HG03432 (cell line): Measurements from ENCODE around the gene OAF.

ENCODE experiments used
- ATAC-seq: cut with Tn5 transposase; IDR thresholded peaks from one replicate; pipeline ENCODE4 v1.9.1; 2021; ENCODE audit warnings: mild to moderate bottlenecking, moderate library complexity; ENCODE audit not compliant: unreplicated experiment

Gene OAF

DNA sequence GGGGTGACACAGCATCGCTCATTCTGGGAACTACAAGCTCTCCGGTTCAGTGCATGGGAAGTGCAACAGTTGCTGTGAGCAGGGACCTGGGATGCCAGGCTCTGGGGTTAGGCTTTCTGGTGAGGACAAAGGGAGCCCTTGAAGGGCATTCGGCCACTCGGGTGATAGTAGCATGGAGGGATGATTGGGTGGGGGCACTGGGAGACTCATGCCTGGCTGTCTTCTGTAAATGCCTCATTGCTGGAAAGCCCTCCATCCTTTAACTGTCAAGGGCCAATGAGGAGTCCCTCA is 9.9 kb downstream of the OAF start:
- ATAC-seq, result no peak

DNA sequence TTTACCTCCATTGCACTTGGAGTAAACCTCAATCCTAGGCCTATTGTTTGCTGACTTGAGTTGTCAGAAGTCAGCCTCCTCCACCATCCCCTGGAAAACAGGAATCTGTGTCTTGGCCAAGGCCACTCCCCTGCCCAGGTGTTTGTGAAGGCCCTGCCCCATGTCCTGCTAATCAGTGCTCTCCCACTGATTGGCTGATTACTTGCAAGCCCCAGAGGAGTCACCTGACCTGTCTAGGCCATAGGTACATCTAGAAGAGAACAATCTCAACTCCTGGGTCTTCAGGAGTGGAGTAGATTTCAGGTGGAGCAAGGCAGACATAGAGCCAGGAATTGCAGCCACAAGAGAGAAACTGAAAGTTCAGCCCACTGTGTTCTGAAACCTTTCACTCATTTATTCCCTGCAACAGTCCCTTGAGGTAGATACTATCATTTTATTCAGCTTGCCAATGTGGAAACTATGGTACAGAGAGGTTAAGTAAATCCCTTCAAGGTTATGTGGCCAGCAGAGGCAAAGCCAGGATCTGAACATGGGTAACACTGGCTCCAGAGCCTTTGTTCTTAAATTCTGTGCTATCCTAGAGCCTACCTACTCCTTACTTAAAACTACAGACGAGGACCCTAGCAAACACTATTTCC is 10.4 kb downstream of the OAF start:
- ATAC-seq, result no peak

DNA sequence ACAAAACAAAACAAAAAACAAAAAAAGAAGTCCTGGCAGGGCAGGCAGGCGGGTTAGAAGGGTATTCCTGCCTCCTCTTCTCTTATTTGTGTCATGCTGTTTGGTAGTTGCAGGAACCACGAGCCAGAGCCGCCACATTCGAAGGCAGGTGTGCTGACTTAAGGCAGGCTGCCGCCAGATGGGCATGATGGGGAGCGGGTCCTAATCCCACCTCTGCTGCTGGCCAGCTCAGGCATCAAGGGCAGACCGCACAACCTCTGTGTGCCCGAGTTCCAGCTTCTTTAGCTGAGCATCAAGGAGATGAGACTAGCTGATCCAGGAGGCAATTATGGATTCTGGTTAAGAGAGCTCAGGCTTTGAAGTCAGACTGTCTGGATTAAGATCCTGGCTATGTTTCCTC is 12.1 kb downstream of the OAF start:
- ATAC-seq, result no peak

DNA sequence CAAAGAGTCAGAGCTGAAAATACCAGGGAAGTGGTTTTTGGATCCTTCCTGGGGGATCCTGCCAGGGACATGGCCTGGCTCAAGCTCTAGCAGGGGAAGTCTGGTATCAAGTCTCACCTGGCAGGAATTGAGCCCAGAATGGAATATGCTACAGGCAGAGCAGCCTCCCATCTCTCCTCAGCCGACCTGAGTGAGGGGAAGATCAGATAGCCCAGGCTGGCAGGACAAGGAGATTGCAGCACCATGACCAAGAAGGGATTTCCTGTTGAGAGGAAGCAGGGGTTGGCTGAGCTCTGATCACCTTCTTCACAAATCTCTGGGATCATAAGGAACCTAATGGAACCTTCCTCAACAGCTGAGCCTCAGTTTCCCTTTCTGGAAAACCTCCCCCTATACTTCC is 13.0 kb downstream of the OAF start:
- ATAC-seq, result no peak

DNA sequence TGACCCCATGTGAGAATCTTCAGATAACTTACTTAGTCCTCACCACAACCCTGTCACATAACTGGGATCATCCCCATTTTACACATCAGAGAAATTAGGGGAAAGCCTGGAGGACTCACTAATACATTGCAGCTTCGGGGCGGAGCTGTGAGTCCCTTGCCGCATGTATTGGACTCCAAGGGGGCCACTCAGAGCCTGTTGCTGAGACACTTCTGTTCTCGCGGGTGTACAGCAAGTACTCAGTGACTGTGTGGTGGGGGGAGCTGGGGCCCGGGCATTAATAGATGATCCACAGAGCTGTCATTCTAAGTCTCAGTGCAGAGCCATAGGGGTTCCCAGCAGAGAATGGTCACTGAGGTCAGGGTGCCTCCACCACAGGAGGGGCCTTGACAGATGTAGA is 13.5 kb downstream of the OAF start:
- ATAC-seq, result no peak

DNA sequence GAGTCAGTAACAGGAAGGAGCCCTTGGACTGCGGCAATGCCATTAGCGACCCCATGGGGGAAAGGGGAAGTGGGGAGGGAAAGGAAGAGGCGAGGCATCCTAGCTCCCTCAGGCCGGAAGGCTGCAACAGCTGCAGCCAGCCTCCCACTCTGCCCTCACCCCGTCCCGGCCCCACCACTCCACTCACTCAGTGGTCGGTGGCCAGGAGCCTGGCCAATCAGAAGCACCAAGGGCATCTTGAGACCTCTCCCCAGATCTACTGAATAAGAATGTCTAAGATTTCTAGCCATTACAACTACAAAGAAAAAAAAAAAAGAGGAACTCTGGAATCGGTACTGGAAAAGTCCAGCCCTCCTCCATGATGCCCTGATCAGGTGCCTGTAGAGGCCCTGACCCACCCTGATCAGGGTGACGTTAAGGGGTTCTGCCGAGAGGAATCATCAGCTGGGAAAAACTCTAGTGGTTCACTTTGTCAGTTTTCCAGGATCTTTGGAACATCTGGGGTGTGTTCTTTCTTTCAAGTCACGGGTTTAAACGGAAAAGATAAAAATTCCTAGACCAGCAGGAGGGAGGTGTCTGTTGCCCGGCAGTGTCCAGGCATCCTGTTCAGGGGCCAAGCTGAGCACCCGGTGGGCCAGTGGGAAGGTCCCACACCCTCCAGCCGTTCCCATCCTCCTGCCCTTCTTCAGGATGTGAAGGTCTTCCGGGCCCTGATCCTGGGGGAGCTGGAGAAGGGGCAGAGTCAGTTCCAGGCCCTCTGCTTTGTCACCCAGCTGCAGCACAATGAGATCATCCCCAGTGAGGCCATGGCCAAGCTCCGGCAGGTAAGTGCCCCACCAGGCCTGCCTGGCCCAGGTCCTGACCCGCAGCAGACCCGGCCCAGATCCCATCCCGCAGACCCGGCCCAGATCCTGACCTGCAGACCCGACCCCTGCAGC is 14.4 kb downstream of the OAF start:
- no peak for ATAC-seq

DNA sequence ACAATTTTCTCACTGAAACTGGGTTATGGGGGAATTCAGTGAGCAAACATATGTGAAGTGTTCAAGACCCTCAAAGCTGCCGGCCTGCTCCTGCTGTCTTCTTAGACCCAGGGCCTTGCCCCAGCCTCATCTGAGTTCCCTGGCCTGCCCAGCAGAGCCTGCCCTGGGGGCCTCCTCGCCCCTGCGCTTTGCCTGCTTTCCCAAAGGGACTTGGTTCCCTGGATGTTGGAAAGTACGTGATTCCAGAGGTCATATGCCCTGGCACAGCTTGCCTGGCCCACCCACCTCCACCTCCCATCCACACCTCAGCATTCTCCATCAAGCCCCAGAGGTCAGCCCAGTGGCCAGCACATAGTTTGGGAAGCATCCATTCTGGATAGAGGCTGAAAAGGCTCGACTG is 15.4 kb downstream of the OAF start:
- no peak for ATAC-seq

DNA sequence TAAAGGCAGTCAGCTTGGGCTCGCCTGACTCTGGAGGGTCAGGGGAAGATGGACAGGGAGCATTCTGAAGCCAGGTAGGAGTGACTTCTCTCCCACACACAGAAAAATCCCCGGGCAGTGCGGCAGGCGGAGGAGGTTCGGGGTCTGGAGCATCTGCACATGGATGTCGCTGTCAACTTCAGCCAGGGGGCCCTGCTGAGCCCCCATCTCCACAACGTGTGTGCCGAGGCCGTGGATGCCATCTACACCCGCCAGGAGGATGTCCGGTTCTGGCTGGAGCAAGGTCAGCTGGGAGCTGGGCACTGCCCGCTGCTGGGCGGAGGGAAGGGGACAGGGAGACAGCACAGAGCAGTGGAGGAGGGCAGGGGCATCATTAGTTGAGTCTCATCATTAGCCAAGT is 15.9 kb downstream of the OAF start:
- ATAC-seq, result no peak

DNA sequence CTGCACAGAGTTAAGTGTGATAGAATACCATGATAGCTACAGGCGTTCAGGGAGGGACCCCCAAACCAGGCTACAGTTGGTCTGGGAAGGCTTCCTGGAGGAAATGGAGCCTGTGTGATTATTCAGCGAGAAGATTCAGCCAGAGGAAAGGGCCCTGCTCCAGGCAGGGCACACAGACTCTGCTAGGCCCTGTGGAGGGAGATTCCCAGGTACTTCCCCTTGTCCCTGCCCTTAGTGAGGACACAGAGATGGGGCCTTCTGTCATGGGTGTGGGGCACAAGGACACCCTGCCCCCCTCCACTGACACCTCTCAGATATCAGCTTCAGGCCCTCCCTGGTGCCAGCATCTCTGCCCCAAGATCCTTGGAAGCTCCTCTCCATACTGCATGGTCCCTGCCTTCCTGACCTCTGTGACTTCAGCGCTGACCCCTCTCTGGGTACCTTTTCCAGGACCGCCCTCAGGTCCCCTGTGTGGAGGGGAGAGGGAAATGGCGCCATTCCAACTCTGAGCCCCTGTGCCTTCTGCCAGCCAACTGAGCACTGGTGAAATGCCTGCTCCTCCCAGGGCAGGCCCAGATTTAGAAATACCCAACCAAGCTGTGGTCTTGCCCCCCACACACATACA is 16.5 kb downstream of the OAF start:
- no peak for ATAC-seq

DNA sequence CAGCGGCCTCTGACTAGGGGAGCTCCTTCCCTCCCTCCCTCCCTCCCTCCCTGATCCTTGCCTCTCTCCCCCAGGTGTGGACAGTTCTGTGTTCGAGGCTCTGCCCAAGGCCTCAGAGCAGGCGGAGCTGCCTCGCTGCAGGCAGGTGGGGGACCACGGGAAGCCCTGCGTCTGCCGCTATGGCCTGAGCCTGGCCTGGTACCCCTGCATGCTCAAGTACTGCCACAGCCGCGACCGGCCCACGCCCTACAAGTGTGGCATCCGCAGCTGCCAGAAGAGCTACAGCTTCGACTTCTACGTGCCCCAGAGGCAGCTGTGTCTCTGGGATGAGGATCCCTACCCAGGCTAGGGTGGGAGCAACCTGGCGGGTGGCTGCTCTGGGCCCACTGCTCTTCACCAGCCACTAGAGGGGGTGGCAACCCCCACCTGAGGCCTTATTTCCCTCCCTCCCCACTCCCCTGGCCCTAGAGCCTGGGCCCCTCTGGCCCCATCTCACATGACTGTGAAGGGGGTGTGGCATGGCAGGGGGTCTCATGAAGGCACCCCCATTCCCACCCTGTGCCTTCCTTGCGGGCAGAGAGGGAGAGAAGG is 18.1 kb downstream of the OAF start:
- ATAC-seq, result no peak

DNA sequence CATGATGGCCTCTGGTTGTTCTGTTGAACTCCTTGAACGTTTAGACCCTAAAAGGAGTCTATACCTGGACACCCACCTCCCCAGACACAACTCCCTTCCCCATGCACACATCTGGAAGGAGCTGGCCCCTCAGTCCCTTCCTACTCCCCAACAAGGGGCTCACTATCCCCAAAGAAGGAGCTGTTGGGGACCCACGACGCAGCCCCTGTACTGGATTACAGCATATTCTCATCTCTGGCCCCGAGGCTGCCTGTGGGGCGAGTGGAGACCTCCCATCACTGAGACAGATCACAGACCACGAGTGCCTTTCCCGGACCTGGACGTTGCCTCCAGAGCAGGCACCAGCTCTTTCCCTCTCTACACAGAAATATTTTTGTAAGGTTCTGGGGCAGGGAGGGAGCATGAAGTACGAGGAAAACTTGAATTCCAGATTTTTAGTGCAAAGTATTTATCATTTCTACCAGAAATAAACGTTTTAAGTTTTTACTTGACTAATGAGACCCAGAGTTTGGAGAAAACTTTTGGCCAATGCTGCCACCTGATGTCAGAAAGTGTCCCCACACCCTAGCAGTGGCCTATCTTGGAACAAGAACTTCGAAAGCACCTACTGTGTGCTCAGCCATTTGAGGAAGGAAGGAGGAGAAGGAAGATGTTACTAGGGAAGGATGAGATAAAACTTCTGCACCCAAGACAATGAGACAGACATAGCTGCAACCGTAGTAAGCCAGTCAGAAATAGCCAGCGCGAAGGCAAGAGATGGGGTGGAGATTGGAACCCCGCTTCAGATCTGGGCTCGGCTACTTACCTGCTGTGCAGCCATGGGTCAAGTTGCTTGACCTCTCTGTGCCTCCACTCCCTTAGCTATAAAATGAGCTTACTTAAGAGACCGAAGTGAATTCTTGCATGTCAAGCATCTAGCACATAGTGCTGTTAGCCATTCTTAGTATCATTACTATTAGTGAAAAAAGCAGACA is 18.9 kb downstream of the OAF start:
- ATAC-seq, result no peak

DNA sequence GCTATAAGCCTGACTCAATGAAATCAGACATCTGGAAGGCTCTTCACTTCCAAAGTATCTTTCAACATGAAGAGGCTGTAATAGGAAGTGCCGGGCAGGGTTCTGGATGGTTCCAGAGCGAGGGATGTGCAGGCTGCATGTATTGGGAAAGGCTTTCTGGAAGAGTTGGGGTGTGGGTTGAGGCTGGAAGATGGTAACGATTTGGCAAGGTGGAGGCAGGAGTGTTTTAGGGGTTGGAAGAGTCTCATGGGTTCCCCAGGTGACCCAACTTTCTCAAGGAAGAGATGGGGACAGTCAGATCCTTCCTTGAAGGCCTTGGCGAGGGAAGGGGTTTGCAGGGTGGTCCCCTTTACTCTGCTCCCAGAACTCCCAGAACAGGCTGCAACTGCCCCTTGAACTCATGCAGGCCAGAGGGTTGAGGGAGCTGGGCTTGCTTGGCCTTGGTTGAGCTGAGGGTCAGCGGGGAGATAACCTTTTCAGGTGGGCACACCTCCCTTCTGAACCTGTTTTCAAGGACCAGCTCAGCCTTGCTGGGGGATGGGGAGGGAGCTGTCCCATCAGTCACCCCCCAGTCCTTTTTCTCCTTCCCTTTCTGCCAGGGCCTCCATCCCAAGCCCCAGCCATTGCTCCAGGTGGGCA is 19.7 kb downstream of the OAF start:
- ATAC-seq, result no peak

DNA sequence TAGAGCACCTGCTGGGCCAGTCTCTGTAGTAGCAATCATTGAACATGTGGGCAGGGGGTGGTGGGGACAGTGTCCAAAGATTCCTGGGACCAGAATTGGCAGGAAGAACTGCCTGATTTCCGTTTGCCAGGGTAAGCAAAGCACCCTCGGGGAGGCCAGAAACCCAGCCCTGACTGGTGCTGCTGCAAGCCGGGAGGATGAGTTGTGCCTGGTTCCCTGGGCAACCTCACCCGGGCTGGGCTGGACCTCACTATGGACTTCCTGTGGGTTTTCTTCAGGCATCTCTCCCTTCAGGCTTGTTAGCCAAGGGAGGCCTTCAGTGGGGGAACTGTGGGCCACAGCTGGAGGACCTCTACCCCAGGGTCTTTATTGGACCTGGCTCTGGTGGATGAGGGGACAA is 21.1 kb downstream of the OAF start:
- no peak for ATAC-seq

DNA sequence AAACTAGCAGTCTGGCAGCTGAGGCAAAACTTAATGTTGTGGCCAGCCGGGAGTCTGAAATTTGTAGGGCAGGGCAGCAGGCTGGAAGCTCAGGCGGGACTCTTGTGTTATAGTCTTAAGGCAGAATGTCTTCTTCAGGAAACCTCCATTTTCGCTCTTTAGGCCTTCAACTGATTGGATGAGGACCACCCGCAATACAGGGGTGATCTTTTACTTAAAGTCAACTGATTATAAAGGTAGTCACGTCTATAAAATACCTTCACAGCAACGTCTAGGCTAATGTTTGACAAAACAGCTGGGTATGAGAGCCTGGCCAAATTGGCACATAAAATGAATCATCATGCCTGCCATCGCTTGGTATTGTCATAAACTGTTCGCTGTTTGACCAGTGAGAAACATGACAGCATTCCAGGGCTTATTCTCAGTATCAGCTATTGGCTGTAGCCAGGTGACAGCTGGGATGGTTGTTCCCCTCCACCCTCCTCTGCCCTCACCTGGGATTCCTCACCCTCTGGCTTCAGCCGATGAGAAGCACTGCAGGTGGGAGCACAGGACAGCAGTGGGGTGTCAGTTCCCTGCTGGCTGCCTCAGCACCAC is 22.5 kb downstream of the OAF start:
- no peak for ATAC-seq

DNA sequence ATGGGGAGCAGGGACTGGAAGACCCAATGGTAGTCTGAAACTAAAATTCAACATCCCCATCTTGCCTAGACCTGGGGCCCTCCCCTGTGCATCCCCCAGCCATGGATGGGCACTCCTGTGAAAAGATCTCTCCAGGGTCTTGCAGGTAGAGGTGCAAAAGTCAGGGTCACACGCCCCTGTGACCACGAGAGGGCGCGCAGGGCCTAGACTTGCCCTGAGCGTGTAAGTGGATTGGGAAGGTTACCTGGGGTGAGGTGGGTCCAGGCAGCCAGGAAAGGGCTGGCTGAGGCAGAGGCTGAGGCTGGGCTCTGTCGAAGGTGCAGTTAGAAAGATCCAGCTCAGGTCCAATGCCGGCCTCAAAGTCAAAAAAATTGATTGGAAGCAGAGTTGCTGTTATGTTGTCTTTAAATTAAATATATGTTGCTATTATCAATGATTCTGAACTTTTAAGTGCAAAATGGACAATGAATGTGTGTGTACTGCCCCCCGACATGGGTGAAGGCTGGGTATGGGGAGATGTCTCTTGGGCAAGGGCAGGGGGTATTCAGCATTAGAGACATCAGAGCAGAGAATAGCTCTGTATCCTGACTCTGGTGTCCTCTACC is 24.3 kb downstream of the OAF start:
- no peak for ATAC-seq

DNA sequence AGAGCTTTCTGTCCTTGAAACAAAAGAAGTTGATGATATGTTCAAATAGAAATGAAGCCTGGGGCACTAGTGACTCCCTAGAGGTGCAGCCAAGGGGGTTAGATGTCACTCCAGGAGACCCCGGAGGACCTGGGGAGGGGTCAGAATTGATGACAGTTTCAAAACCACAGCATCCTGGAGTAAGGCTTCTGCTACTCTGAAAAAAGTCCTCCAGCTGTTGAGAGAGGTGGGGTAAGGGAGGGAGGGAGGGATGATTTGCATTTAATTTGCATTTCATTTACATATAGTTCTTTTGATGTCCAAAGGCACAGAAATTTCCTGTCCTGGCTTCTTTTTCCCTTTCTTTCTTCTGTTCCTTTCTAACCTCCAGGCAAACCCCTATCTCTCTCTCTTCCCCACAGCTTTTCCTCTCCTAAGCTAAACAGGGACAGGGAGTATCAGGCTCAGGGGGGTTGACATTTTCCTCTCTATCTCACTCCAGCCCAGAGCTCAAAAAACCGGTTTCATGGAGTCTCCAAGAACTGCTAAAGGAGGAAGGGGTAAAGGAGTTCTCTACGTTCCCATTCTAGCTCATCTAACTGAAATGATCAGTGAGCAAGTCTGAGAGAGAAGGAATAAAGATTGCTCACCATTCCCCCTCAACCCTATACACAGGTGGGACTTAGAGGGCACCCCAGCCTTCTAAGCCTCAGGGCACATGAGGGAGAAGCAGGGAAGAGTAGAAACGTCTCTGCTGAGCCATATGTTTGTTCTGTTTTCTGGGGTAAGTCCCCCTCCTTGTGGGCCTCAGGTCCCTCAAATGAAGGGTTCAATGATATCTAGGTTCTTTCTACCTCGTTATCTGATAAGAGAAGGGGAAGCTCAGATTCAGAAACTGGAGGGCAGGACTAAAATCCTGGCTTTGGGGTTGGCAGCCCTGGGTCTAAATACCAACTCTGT is 25.6 kb downstream of the OAF start:
- ATAC-seq, result no peak

DNA sequence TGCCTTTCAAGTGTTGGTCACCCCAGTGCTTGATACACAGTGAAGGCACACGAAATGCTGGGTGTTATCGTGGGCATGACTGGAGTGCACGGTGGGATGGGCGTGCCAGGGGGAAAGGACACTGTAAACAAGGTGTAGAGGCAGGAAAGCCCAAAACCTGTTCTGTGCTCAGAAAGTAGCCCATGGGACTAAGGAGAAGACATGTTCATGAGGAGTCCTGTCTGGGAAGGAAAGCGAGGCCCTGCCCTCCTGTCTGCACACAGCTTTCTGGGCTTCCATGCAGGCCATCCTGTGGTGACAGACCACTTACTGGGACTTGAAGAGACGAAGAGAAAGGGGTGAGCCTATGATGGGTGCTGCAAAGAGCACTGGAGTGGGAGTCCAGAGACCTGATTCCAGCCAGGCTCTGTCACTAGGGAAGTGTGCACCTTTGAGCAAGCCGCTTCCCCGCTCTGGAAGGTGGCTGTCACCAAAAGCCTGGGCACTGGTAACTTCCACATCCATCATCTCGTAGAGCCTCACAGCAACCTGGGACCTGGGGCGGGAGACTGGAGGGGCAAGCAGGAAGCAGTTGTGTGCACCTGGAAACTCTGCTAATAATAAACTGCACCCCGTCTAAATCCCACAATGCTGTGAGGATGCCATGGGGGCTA is 28.3 kb downstream of the OAF start:
- no peak for ATAC-seq
